NT2/D1 (cell line): ENCODE results near the gene PRC1.

Experiments
- YY1 ChIP-seq: IDR thresholded peaks from 2 replicates; pipeline ENCODE4 v1.6.1; 2011; ENCODE audit not compliant: insufficient read length, insufficient read depth
- ZNF274 ChIP-seq: IDR thresholded peaks from 2 replicates; pipeline ENCODE4 v1.6.1; 2011; ENCODE audit warnings: mild to moderate bottlenecking, low read depth, low read length

DNA sequence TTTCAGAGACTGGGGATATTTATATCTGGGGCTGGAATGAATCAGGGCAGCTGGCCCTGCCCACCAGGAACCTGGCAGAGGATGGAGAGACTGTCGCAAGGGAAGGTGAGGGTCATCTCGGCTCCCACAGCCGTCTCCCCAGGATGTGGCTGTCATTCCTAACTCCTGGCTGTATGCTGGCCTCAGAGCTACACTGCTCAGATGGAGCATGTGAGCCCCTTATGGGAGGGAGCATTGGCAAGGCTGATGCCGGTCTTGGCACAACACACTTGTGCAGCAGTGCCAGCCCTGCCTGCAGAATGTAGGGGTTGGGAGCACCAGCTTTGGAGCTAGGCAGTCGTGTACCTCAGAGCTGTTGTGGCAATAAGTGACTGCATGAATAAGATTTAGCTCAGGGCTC, 34.4 kb downstream of the PRC1 start:
- TF ChIP-seq YY1: no peak
- no peak for TF ChIP-seq ZNF274
